Measurements from ENCODE around the gene CRYGN. TPM values are rescaled to one million over a fixed set of nuclear protein-coding genes. Genes with fewer than 3 reads are reported as not detected.

CRYGN gene
- total and polyA plus RNA-seq, 2 of the 13 experiments (the other 11 are each of a cell fraction or from before 2014, with no cell fraction given) = 0.11 TPM; not detected in 1

GRCh38 chr7:151379193-151379520, 60.8 kb downstream of the CRYGN start:
- Histone ChIP-seq H3K27me3 (ENCODE audit: control insufficient read depth in 1 of 2, insufficient read depth in 2 of 2, low read length in 2 of 2) (peaks cover 3 to 25% of the 10 kb centered on the region in 2 experiments), H3K36me3 (replicated peaks in 1 of 2; ENCODE audit: control insufficient read depth in 1 of 2, insufficient read depth in 2 of 2, low read length in 2 of 2) (peaks cover 1 to 30% of the 10 kb centered on the region in 2 experiments; a peak in 3 of 5 replicates), H3K27ac (ENCODE audit: extremely low read length, insufficient read depth, low read length) (no peak overlapping the region), H3K4me3 (replicated peaks in 1 of 3; ENCODE audit: insufficient read depth in 1 of 3, low read depth in 2 of 3, low read length in 3 of 3) (no peak overlapping the region), H3K9me3 (ENCODE audit: low read length) (no peaks in the 10 kb centered on the region), H3K9ac (ENCODE audit: insufficient read depth, low read depth, low read length) (no peak overlapping the region), H3K79me2 (ENCODE audit: insufficient read depth, low read length) (no peaks in the 10 kb centered on the region), H3K4me1 (ENCODE audit: insufficient read depth, low read length) (no peaks in the 10 kb centered on the region), H3K4me2 (ENCODE audit: low read depth, low read length) (no peak overlapping the region), H4K20me1 (ENCODE audit: insufficient read depth, low read length) (no peaks in the 10 kb centered on the region; the same call in 1 of the 2 replicates), H2AFZ (ENCODE audit: low read length) (no peak overlapping the region)
- ATAC-seq (no peak; the same call in 2 of the 3 replicates), FAIRE-seq (no peak), DNase-seq (ENCODE audit: low spot score) (no peak)
- in situ Hi-C loops (cut with HindIII; ENCODE audit: extremely low pct_ligation_motif_present, low pct_unique_long_range_greater_than_20kb) (no loop called here), intact Hi-C loops (cut with micrococcal nuclease; ENCODE audit: unreplicated experiment) (no loop called here)
- WGBS (ENCODE audit: low lambda C conversion rate) = 89% methylated on average over 6 of the region's 6 CpGs
- ChIA-PET POLR2A (no interaction called here), CTCF (ENCODE audit: low intra/inter-chr PET ratio, low total read pairs) (no interaction called here)
- BruUV-seq (replicated peaks) = no TSS peak
- TF ChIP-seq JUND (CRISPR knock-in tag; IDR thresholded peaks at IDR 0.05) (no peak), MAFF (IDR thresholded peaks at IDR 0.05; ENCODE audit: low read depth, low read length) (no peak), ZNF660 (CRISPR knock-in tag; IDR thresholded peaks at IDR 0.05; ENCODE audit: borderline replicate concordance, low read depth) (no peak), CHD4 (IDR thresholded peaks at IDR 0.05; ENCODE audit: borderline replicate concordance, low read length) (no peak), ZSCAN5A (CRISPR knock-in tag; IDR thresholded peaks at IDR 0.05; ENCODE audit: borderline replicate concordance) (no peak), MYC (CRISPR knock-in tag; IDR thresholded peaks at IDR 0.05; ENCODE audit: borderline replicate concordance) (no peak), ZNF687 (CRISPR knock-in tag; IDR thresholded peaks at IDR 0.05) (no peak), ZNF20 (CRISPR knock-in tag; IDR thresholded peaks at IDR 0.05) (no peak), POLR2AphosphoS2 (IDR thresholded peaks at IDR 0.05; ENCODE audit: low read depth, low read length) (no peak), ZNF10 (CRISPR knock-in tag; IDR thresholded peaks at IDR 0.05; ENCODE audit: borderline replicate concordance, low read depth) (no peak), BCL3 (CRISPR knock-in tag; IDR thresholded peaks at IDR 0.05) (no peak)
